IMR-90 (cell line): Measurements from ENCODE around the gene CA9. TPM values are rescaled to one million over a fixed set of nuclear protein-coding genes. Genes with fewer than 3 reads are reported as not detected.
A peak's percentile ranks its signal among the peaks of the same experiment; 100 is the strongest.

Source experiments
- ATAC-seq: fragments of 200-7000 bp; cut with Tn5 transposase; 2 replicates; pipeline ENCODE4 v1.9.1; 2020; ENCODE audit warnings: low read depth, mild to moderate bottlenecking, moderate library complexity
- BruUV-seq: library from RNA; stranded (reverse); fragments of 400-500 nt; replicated peaks from 2 replicates; lab custom pipeline; 2021; lab: Mats Ljungman, UMichigan
- CTCF ChIA-PET: fragments of 300-600 bp; formaldehyde crosslinking; extraction: SDS; loops from one replicate; lab custom pipeline; 2021; ENCODE audit warnings: antibody characterized with exemption; lab: Yijun Ruan, JAX
- POLR2A ChIA-PET: fragments of 300-600 bp; sonication (Branson Sonifier 250); formaldehyde crosslinking; loops from one replicate; lab custom pipeline; 2022; ENCODE audit warnings: antibody characterized with exemption; ENCODE audit not compliant: unreplicated experiment; lab: Charles Lee
- DNase-seq: peaks from one replicate; pipeline ENCODE4 v3.0.0; 2013
- H2AFZ ChIP-seq: replicated peaks from 2 replicates; pipeline ENCODE3; 2013; ENCODE audit warnings: low read length, mild to moderate bottlenecking; ENCODE audit not compliant: poor library complexity
- H2AK5ac ChIP-seq: 2 replicates; pipeline ENCODE4 v1.6.1; 2013; ENCODE audit warnings: low read depth, low read length, inconsistent platforms
- H2AK9ac ChIP-seq: replicated peaks from 2 replicates; pipeline ENCODE3; 2013; ENCODE audit warnings: mild to moderate bottlenecking, low read depth, low read length, moderate library complexity; ENCODE audit not compliant: poor library complexity
- H2BK120ac ChIP-seq: 2 replicates; pipeline ENCODE4 v1.6.1; 2013; ENCODE audit warnings: low read depth, low read length, inconsistent platforms
- H2BK15ac ChIP-seq: 3 replicates; pipeline ENCODE4 v1.6.1; 2013; ENCODE audit warnings: low read depth, low read length, inconsistent platforms
- H2BK20ac ChIP-seq: 2 replicates; pipeline ENCODE4 v1.6.1; 2013; ENCODE audit warnings: low read depth, mild to moderate bottlenecking, inconsistent platforms, low read length, moderate library complexity
- H2BK5ac ChIP-seq: 2 replicates; pipeline ENCODE4 v1.6.1; 2013; ENCODE audit warnings: mild to moderate bottlenecking, low read depth, low read length, inconsistent platforms; ENCODE audit not compliant: poor library complexity, severe bottlenecking
- H3K14ac ChIP-seq: replicated peaks from 2 replicates; pipeline ENCODE4 v1.6.1; 2013; ENCODE audit warnings: low read depth, low read length, inconsistent platforms
- H3K18ac ChIP-seq: 2 replicates; pipeline ENCODE4 v1.6.1; 2013; ENCODE audit warnings: low read depth, low read length, control low read depth
- H3K23ac ChIP-seq: 2 replicates; pipeline ENCODE4 v1.6.1; 2013; ENCODE audit warnings: low read depth, low read length, inconsistent platforms
- H3K27ac ChIP-seq: 2 replicates; pipeline ENCODE4 v1.5.1; 2013; ENCODE audit warnings: mild to moderate bottlenecking, control low read depth, low read length; ENCODE audit not compliant: insufficient read depth
- H3K27me3 ChIP-seq: 2 replicates; pipeline ENCODE4 v1.6.1; 2013; ENCODE audit warnings: low read length; ENCODE audit not compliant: control insufficient read depth, insufficient read depth
- H3K36me3 ChIP-seq: 2 replicates; pipeline ENCODE4 v1.6.1; 2013; ENCODE audit warnings: low read length, mixed read lengths; ENCODE audit not compliant: control insufficient read depth, insufficient read depth
- H3K4ac ChIP-seq: 2 replicates; pipeline ENCODE4 v1.6.1; 2013; ENCODE audit warnings: low read depth, low read length, inconsistent platforms
- H3K4me1 ChIP-seq: 2 replicates; pipeline ENCODE4 v1.6.1; 2013; ENCODE audit warnings: low read length, mixed read lengths; ENCODE audit not compliant: control insufficient read depth, insufficient read depth
- H3K4me2 ChIP-seq: 2 replicates; pipeline ENCODE4 v1.6.1; 2013; ENCODE audit warnings: low read depth, mild to moderate bottlenecking, control low read depth, low read length, moderate library complexity
- H3K4me3 ChIP-seq: 2 replicates; pipeline ENCODE4 v1.5.1; 2013; ENCODE audit warnings: low read depth, mild to moderate bottlenecking, control low read depth, low read length, moderate library complexity; ENCODE audit not compliant: insufficient read depth
- H3K56ac ChIP-seq: 2 replicates; pipeline ENCODE4 v1.6.1; 2013; ENCODE audit warnings: low read length, inconsistent platforms; ENCODE audit not compliant: insufficient read depth; ENCODE audit errors: extremely low read depth
- H3K79me1 ChIP-seq, 2 experiments: 2 replicates each; pipeline ENCODE4 v1.6.1; 2013; ENCODE audit warnings: low read length in 2 of 2, inconsistent platforms in 1 of 2, low read depth in 1 of 2
- H3K9ac ChIP-seq: 2 replicates; pipeline ENCODE4 v1.6.1; 2013; ENCODE audit warnings: low read depth, low read length, control low read depth
- H3K9me1 ChIP-seq: 2 replicates; pipeline ENCODE4 v1.6.1; 2013; ENCODE audit warnings: low read length, inconsistent platforms; ENCODE audit not compliant: insufficient read depth
- H3K9me3 ChIP-seq: 2 replicates; pipeline ENCODE4 v1.6.1; 2013; ENCODE audit warnings: low read length; ENCODE audit not compliant: control insufficient read depth, insufficient read depth
- H4K20me1 ChIP-seq: 2 replicates; pipeline ENCODE4 v1.6.1; 2013; ENCODE audit warnings: low read length, inconsistent platforms; ENCODE audit not compliant: insufficient read depth
- H4K5ac ChIP-seq: 2 replicates; pipeline ENCODE4 v1.6.1; 2013; ENCODE audit warnings: mild to moderate bottlenecking, low read depth, low read length, control low read depth
- H4K8ac ChIP-seq, 2 experiments: 2 replicates each; pipeline ENCODE4 v1.6.1; 2013; ENCODE audit warnings: low read depth in 2 of 2, low read length in 2 of 2, control low read depth in 1 of 2, inconsistent platforms in 1 of 2
- H4K91ac ChIP-seq: 2 replicates; pipeline ENCODE4 v1.6.1; 2013; ENCODE audit warnings: low read depth, low read length, inconsistent platforms; ENCODE audit not compliant: insufficient read depth
- BHLHE40 ChIP-seq: fragments of 150-350 bp; IDR thresholded peaks from 2 replicates; pipeline ENCODE4 v1.6.1; 2016; ENCODE audit warnings: mild to moderate bottlenecking, low read depth, low read length
- CEBPB ChIP-seq: IDR thresholded peaks from 2 replicates; pipeline ENCODE4 v1.6.1; 2012; ENCODE audit warnings: low read depth, low read length, improper control_type of control experiment
- CHD1 ChIP-seq: IDR thresholded peaks from 2 replicates; pipeline ENCODE4 v1.6.1; 2012; ENCODE audit warnings: low read depth, low read length, improper control_type of control experiment
- CTCF ChIP-seq: conservative IDR thresholded peaks from 2 replicates; pipeline ENCODE4 v1.5.1; 2012; ENCODE audit warnings: mild to moderate bottlenecking, low read depth, low read length, improper control_type of control experiment
- ELK1 ChIP-seq: fragments of 150-350 bp; IDR thresholded peaks from 2 replicates; pipeline ENCODE4 v1.6.1; 2016; ENCODE audit warnings: low read depth, mild to moderate bottlenecking, low read length, moderate library complexity, borderline replicate concordance
- FOS ChIP-seq: fragments of 150-350 bp; IDR thresholded peaks from 2 replicates; pipeline ENCODE4 v1.6.1; 2016; ENCODE audit warnings: low read depth, low read length
- MAFK ChIP-seq: IDR thresholded peaks from 2 replicates; pipeline ENCODE4 v1.6.1; 2012; ENCODE audit warnings: low read depth, low read length, improper control_type of control experiment
- MAZ ChIP-seq: IDR thresholded peaks from 2 replicates; pipeline ENCODE4 v1.6.1; 2012; ENCODE audit warnings: low read depth, mild to moderate bottlenecking, low read length, improper control_type of control experiment, moderate library complexity, borderline replicate concordance
- MXI1 ChIP-seq: IDR thresholded peaks from 2 replicates; pipeline ENCODE4 v1.6.1; 2012; ENCODE audit warnings: low read depth, mild to moderate bottlenecking, low read length, moderate library complexity, borderline replicate concordance
- NFE2L2 ChIP-seq: fragments of 150-350 bp; IDR thresholded peaks from 2 replicates; pipeline ENCODE4 v1.6.1; 2016; ENCODE audit warnings: low read depth, mild to moderate bottlenecking, low read length
- POLR2A ChIP-seq: IDR thresholded peaks from 2 replicates; pipeline ENCODE4 v1.6.1; 2012; ENCODE audit warnings: mild to moderate bottlenecking, low read depth, low read length
- RAD21 ChIP-seq: IDR thresholded peaks from 2 replicates; pipeline ENCODE4 v1.6.1; 2012; ENCODE audit warnings: low read length, improper control_type of control experiment
- RCOR1 ChIP-seq: IDR thresholded peaks from 2 replicates; pipeline ENCODE4 v1.6.1; 2012; ENCODE audit warnings: mild to moderate bottlenecking, low read length, improper control_type of control experiment; ENCODE audit not compliant: insufficient replicate concordance
- RFX5 ChIP-seq: IDR thresholded peaks from 2 replicates; pipeline ENCODE4 v1.8.0; 2012; ENCODE audit warnings: low read depth, mild to moderate bottlenecking, low read length, moderate library complexity
- SMC3 ChIP-seq: fragments of 150-350 bp; IDR thresholded peaks from 2 replicates; pipeline ENCODE4 v1.6.1; 2016; ENCODE audit warnings: low read depth, mild to moderate bottlenecking, antibody characterized with exemption, low read length, moderate library complexity
- WGBS, 2 experiments: methylation state at CpG; one replicate each; pipeline versions ENCODE4 v1.1.5 to v1.1.7; 2013; ENCODE audit warnings: missing lambda C conversion rate in 2 of 2; ENCODE audit not compliant: insufficient read length in 1 of 2; ENCODE audit errors: extremely low coverage in 2 of 2; 5-methylcytosine and 5-hydroxymethylcytosine counted together
- dilution Hi-C: fragments of 300-500 bp; cut with HindIII; formaldehyde crosslinking; loops from one replicate; pipeline ENCODE4 v1.14.3; 2018; ENCODE audit warnings: low sequenced_read_pairs; ENCODE audit not compliant: unreplicated experiment
- in situ Hi-C: fragments of 300-500 bp; cut with MboI; formaldehyde crosslinking; loops from 3 replicates; pipeline ENCODE4 v1.14.3; 2019; ENCODE audit warnings: low sequenced_read_pairs, inconsistent platforms, mixed read lengths
- intact Hi-C: fragments of 100-400 bp; cut with micrococcal nuclease; formaldehyde crosslinking; loops from 2 replicates; pipeline ENCODE4 v1.10.0; 2022
- polyA plus RNA-seq, 3 experiments: library from polyadenylated mRNA; depleted of rRNA; stranded (reverse); fragments of >200 nt; gene quantifications; 2 replicates each; pipeline ENCODE4 v1.2.3, GENCODE V29; 2012; ENCODE audit warnings: low replicate concordance in 1 of 3
- total RNA-seq: library from RNA; depleted of rRNA; stranded (reverse); fragments of >200 nt; gene quantifications from 2 replicates; pipeline ENCODE4 v1.2.3, GENCODE V29; 2012
- TF ChIP-seq, protein P1 (sequence below): fragments of 150-350 bp; IDR thresholded peaks from 2 replicates; pipeline ENCODE4 v1.6.1; 2017; ENCODE audit warnings: mild to moderate bottlenecking, antibody characterized with exemption, low read length, low read depth

Gene CA9
- total and polyA plus RNA-seq, 2 of the 4 experiments (the other 2 are of a cell fraction) = 0.54 to 3.9 TPM

GRCh38 chr9:35706951-35707350 lies 33.2 kb downstream of the CA9 start:
- H2AFZ ChIP-seq = peak overlapping the region; percentile 27
- in situ Hi-C loops = no loop called here
- H4K8ac ChIP-seq = no peak overlapping the region
- no peak overlapping the region for H3K27ac ChIP-seq
- DNase-seq (no peak), ATAC-seq (no peak)
- no peak overlapping the region for H3K9ac ChIP-seq
- H2BK5ac ChIP-seq = no peak overlapping the region
- no peak overlapping the region for H3K4ac ChIP-seq
- no peak overlapping the region for H4K5ac ChIP-seq
- BruUV-seq = no TSS peak
- no peak overlapping the region for H2AK9ac ChIP-seq
- POLR2A ChIA-PET = no interaction called here
- CTCF ChIA-PET = interaction anchor here (0.6 kb wide), 1 partner anchor 39 kb away, joined by 4 read pairs; no protein-coding TSS in a partner anchor
- no peak overlapping the region for H3K18ac ChIP-seq
- no peaks in the 10 kb centered on the region for H3K9me3 ChIP-seq
- no peak overlapping the region for H2BK15ac ChIP-seq
- TF ChIP-seq RFX5 = no peak
- TF ChIP-seq MAFK = no peak
- TF ChIP-seq CHD1 = no peak
- TF ChIP-seq MAZ = no peak
- no peak for TF ChIP-seq CEBPB
- no peak for TF ChIP-seq POLR2A
- no peak for TF ChIP-seq SMC3
- no peak for TF ChIP-seq ELK1
- TF ChIP-seq CTCF = no peak
- TF ChIP-seq, protein P1, sequence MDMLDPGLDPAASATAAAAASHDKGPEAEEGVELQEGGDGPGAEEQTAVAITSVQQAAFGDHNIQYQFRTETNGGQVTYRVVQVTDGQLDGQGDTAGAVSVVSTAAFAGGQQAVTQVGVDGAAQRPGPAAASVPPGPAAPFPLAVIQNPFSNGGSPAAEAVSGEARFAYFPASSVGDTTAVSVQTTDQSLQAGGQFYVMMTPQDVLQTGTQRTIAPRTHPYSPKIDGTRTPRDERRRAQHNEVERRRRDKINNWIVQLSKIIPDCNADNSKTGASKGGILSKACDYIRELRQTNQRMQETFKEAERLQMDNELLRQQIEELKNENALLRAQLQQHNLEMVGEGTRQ = no peak
- TF ChIP-seq RCOR1 = no peak
- TF ChIP-seq FOS = no peak
- TF ChIP-seq RAD21 = no peak
- no peak for TF ChIP-seq NFE2L2
- TF ChIP-seq MXI1 = no peak
- no peak for TF ChIP-seq BHLHE40
- no peak overlapping the region for H3K56ac ChIP-seq
- no peak overlapping the region for H3K14ac ChIP-seq
- dilution Hi-C loops = no loop called here
- peaks cover 18% of the 10 kb centered on the region for H4K20me1 ChIP-seq
- peaks cover 7% of the 10 kb centered on the region for H3K9me1 ChIP-seq
- H3K79me1 ChIP-seq = peaks cover 58 to 74% of the 10 kb centered on the region in 2 experiments
- no peak overlapping the region for H2BK20ac ChIP-seq
- peaks cover 85% of the 10 kb centered on the region for H3K36me3 ChIP-seq
- no peak overlapping the region for H4K91ac ChIP-seq
- no peak overlapping the region for H3K4me2 ChIP-seq
- H3K27me3 ChIP-seq = no peaks in the 10 kb centered on the region
- H2AK5ac ChIP-seq = no peak overlapping the region
- H2BK120ac ChIP-seq = no peak overlapping the region
- no peaks in the 10 kb centered on the region for H3K4me1 ChIP-seq
- WGBS, 2 experiments = 100% methylated on average over 7 of the region's 10 CpGs; no CpG with 5 or more reads in 1 of the 2 experiments
- no peak overlapping the region for H3K4me3 ChIP-seq
- intact Hi-C loops = no loop called here
- H3K23ac ChIP-seq = no peak overlapping the region
